ENCODE measurements around the gene PTTG2. TPM values are rescaled to one million over a fixed set of nuclear protein-coding genes. Genes with fewer than 3 reads are reported as not detected.

PTTG2 gene
- total and polyA plus RNA-seq, 2 of the 4 experiments (the other 2 are of a cell fraction), result not detected

DNA sequence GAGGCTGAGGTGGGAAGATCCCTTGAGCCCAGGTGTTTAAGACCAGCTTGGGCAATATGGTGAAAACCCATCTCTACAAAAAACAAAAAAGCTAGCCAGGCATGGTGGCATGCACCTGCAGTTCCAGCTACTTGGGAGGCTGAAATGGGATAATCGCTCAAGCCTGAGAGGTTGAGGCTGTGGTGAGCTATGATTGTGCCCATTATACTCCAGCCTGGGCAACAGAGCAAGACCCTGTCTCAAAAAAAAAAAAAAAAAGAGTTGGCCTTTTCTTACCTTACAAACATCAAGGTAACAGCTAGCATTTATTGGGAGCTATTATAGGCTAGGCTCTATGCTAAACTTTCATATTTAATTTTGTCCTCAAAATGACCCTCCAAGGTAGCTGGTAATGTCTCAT is 43.4 kb downstream of the PTTG2 start:
- Histone ChIP-seq H3K56ac (ENCODE audit: extremely low read depth, insufficient read depth, low read length) (no peak overlapping the region), H3K4me2 (ENCODE audit: low read depth, low read length) (no peak overlapping the region), H3K27ac (ENCODE audit: insufficient read depth, low read length) (no peak overlapping the region), H3K27me3 (ENCODE audit: control insufficient read depth, insufficient read depth, low read length) (no peaks in the 10 kb centered on the region), H3K79me1 (ENCODE audit: low read depth in 1 of 2, low read length in 2 of 2) (peaks cover 13 to 62% of the 10 kb centered on the region in 2 experiments), H2AFZ (replicated peaks; ENCODE audit: low read length, poor library complexity) (no peak overlapping the region), H3K23ac (ENCODE audit: low read depth, low read length) (no peak overlapping the region), H4K5ac (ENCODE audit: low read depth, low read length) (no peak overlapping the region), H3K4me1 (ENCODE audit: control insufficient read depth, insufficient read depth, low read length) (peaks cover 13% of the 10 kb centered on the region), H3K9ac (ENCODE audit: low read depth, low read length) (no peak overlapping the region), H2BK5ac (ENCODE audit: low read depth, low read length, poor library complexity, severe bottlenecking) (no peak overlapping the region), H4K20me1 (ENCODE audit: insufficient read depth, low read length) (peaks cover 12% of the 10 kb centered on the region; the same call in 1 of the 2 replicates), H4K91ac (ENCODE audit: insufficient read depth, low read depth, low read length) (no peak overlapping the region), H2AK9ac (replicated peaks; ENCODE audit: low read depth, low read length, poor library complexity) (no peak overlapping the region), H2BK15ac (ENCODE audit: low read depth, low read length) (no peak overlapping the region), H3K4ac (ENCODE audit: low read depth, low read length) (no peak overlapping the region), H4K8ac (ENCODE audit: low read depth in 2 of 2, low read length in 2 of 2) (no peak overlapping the region), H3K9me1 (ENCODE audit: insufficient read depth, low read length) (peaks cover 8% of the 10 kb centered on the region; the same call in 1 of the 2 replicates), H3K4me3 (ENCODE audit: insufficient read depth, low read depth, low read length) (no peak overlapping the region), H3K9me3 (ENCODE audit: control insufficient read depth, insufficient read depth, low read length) (no peaks in the 10 kb centered on the region), H3K14ac (replicated peaks; ENCODE audit: low read depth, low read length) (no peak overlapping the region), H3K36me3 (ENCODE audit: control insufficient read depth, insufficient read depth, low read length) (no peaks in the 10 kb centered on the region), H2AK5ac (ENCODE audit: low read depth, low read length) (no peak overlapping the region), H2BK20ac (ENCODE audit: low read depth, low read length) (no peak overlapping the region), H2BK120ac (ENCODE audit: low read depth, low read length) (no peak overlapping the region), H3K18ac (ENCODE audit: low read depth, low read length) (no peak overlapping the region)
- in situ Hi-C loops (cut with MboI; ENCODE audit: low sequenced_read_pairs) (no loop called here), dilution Hi-C loops (cut with HindIII; ENCODE audit: low sequenced_read_pairs, unreplicated experiment) (no loop called here), intact Hi-C loops (cut with micrococcal nuclease) (loop anchor here (2.0 kb wide), 1 partner anchor 25 kb away; no protein-coding TSS in a partner anchor)
- ChIA-PET POLR2A (ENCODE audit: unreplicated experiment) (no interaction called here), CTCF (interaction anchor here (0.6 kb wide), 1 partner anchor 672 kb away, joined by 3 read pairs; no protein-coding TSS in a partner anchor)
- ATAC-seq (ENCODE audit: low read depth) (no peak), DNase-seq (no peak)
- TF ChIP-seq, protein P1, sequence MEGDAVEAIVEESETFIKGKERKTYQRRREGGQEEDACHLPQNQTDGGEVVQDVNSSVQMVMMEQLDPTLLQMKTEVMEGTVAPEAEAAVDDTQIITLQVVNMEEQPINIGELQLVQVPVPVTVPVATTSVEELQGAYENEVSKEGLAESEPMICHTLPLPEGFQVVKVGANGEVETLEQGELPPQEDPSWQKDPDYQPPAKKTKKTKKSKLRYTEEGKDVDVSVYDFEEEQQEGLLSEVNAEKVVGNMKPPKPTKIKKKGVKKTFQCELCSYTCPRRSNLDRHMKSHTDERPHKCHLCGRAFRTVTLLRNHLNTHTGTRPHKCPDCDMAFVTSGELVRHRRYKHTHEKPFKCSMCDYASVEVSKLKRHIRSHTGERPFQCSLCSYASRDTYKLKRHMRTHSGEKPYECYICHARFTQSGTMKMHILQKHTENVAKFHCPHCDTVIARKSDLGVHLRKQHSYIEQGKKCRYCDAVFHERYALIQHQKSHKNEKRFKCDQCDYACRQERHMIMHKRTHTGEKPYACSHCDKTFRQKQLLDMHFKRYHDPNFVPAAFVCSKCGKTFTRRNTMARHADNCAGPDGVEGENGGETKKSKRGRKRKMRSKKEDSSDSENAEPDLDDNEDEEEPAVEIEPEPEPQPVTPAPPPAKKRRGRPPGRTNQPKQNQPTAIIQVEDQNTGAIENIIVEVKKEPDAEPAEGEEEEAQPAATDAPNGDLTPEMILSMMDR (conservative IDR thresholded peaks at IDR 0.05; ENCODE audit: low read depth, low read length), result no peak
- TF ChIP-seq MAFK (IDR thresholded peaks at IDR 0.05; ENCODE audit: low read depth, low read length) (no peak), RFX5 (IDR thresholded peaks at IDR 0.05; ENCODE audit: low read depth, low read length) (no peak), USF2 (IDR thresholded peaks at IDR 0.05; ENCODE audit: low read depth, low read length) (no peak)
- no CpG with 5 or more reads among the region's 1 CpG for WGBS, 2 experiments (ENCODE audit: extremely low coverage in 2 of 2, insufficient read length in 1 of 2)
- BruUV-seq (replicated peaks), result no TSS peak
